Suprapubic skin (tissue), 4 donors: ENCODE measurements around the gene NUP107. TPM values are rescaled to one million over a fixed set of nuclear protein-coding genes. Genes with fewer than 3 reads are reported as not detected.

ENCODE experiments used
- DNase-seq, 2 donors: peaks; one replicate each; pipeline ENCODE4 v3.0.0-alpha.2; 2019; ENCODE audit warnings: low spot score in 2 of 2
- H3K27ac ChIP-seq: fragments of 200-600 bp; sonication (generic); one replicate; pipeline ENCODE4 v1.5.1; 2019
- H3K27me3 ChIP-seq: fragments of 200-600 bp; sonication (generic); one replicate; pipeline ENCODE4 v1.5.1; 2019
- H3K36me3 ChIP-seq: fragments of 200-600 bp; sonication (generic); one replicate; pipeline ENCODE4 v1.5.1; 2019
- H3K4me1 ChIP-seq: fragments of 200-600 bp; sonication (generic); one replicate; pipeline ENCODE4 v1.5.1; 2019
- H3K4me3 ChIP-seq: fragments of 200-600 bp; sonication (generic); one replicate; pipeline ENCODE4 v1.5.1; 2019; ENCODE audit warnings: mild to moderate bottlenecking
- H3K9me3 ChIP-seq: fragments of 200-600 bp; sonication (generic); one replicate; pipeline ENCODE4 v1.5.1; 2019
- EP300 ChIP-seq: sonication (generic); formaldehyde crosslinking; IDR thresholded peaks from one replicate; pipeline ENCODE4 v1.6.1; 2017; ENCODE audit warnings: antibody characterized with exemption
- POLR2A ChIP-seq, 2 donors: fragments of 450-650 bp; IDR thresholded peaks; one replicate each; pipeline ENCODE4 v1.6.1; 2017; ENCODE audit warnings: antibody characterized with exemption in 2 of 2, mild to moderate bottlenecking in 2 of 2, moderate library complexity in 2 of 2
- POLR2AphosphoS5 ChIP-seq, 3 donors: sonication (generic); formaldehyde crosslinking; IDR thresholded peaks; one replicate each; pipeline ENCODE4 v1.6.1; 2017; ENCODE audit warnings: antibody characterized with exemption in 3 of 3
- WGBS: methylation state at CpG from one replicate; pipeline ENCODE4 v1.1.5; 2018; 5-methylcytosine and 5-hydroxymethylcytosine counted together
- total RNA-seq, 4 donors: library from RNA; depleted of rRNA; stranded (reverse); fragments of >200 nt; gene quantifications; one replicate each; pipeline ENCODE4 v1.1.0, GENCODE V29; 2016
- TF ChIP-seq, protein P1 (sequence below), 2 donors: fragments of 200-600 bp in 1 of 2; fragments of 450-650 bp in 1 of 2; sonication (generic) in 1 of 2; IDR thresholded peaks; one replicate each; pipeline ENCODE4 v1.5.1; 2016 to 2019; ENCODE audit warnings: antibody characterized with exemption in 2 of 2, mild to moderate bottlenecking in 1 of 2, moderate library complexity in 1 of 2

The NUP107 gene
- total RNA-seq, 4 donors from 2014 or later, result 13.3 to 82.7 (median 25.3) TPM

DNA sequence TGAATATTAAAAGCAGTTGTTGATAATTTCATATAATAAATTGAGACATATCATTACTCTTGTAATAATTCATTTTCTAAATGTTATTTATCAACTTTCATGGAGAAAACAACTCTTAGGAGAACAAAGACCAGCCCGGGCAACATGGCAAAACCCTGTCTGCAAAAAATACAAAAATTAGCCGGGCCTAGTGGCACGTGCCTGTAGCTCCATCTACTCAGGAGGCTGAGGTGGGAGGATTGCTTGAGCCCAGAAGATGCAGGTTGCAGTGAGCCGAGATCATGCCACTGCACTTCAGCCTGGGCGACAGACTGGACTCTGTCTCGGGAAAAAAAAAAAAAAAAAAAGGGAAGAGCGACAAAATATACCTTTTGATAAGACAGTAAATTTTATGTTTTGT, 80.4 kb downstream of the NUP107 start:
- TF ChIP-seq POLR2AphosphoS5 (IDR thresholded peaks at IDR 0.05), result no peak
- no peak for TF ChIP-seq POLR2A (IDR thresholded peaks at IDR 0.05)
- TF ChIP-seq EP300, result no peak
- TF ChIP-seq, protein P1, sequence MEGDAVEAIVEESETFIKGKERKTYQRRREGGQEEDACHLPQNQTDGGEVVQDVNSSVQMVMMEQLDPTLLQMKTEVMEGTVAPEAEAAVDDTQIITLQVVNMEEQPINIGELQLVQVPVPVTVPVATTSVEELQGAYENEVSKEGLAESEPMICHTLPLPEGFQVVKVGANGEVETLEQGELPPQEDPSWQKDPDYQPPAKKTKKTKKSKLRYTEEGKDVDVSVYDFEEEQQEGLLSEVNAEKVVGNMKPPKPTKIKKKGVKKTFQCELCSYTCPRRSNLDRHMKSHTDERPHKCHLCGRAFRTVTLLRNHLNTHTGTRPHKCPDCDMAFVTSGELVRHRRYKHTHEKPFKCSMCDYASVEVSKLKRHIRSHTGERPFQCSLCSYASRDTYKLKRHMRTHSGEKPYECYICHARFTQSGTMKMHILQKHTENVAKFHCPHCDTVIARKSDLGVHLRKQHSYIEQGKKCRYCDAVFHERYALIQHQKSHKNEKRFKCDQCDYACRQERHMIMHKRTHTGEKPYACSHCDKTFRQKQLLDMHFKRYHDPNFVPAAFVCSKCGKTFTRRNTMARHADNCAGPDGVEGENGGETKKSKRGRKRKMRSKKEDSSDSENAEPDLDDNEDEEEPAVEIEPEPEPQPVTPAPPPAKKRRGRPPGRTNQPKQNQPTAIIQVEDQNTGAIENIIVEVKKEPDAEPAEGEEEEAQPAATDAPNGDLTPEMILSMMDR (IDR thresholded peaks at IDR 0.05), result no peak
- Histone ChIP-seq H3K9me3 (no peaks in the 10 kb centered on the region), H3K4me3 (no peak overlapping the region), H3K36me3 (peaks cover 39% of the 10 kb centered on the region), H3K27ac (no peak overlapping the region), H3K27me3 (no peaks in the 10 kb centered on the region), H3K4me1 (no peaks in the 10 kb centered on the region)
- DNase-seq, result no peak
- 93% methylated on average over 7 of the region's 7 CpGs for whole genome bisulfite sequencing

DNA sequence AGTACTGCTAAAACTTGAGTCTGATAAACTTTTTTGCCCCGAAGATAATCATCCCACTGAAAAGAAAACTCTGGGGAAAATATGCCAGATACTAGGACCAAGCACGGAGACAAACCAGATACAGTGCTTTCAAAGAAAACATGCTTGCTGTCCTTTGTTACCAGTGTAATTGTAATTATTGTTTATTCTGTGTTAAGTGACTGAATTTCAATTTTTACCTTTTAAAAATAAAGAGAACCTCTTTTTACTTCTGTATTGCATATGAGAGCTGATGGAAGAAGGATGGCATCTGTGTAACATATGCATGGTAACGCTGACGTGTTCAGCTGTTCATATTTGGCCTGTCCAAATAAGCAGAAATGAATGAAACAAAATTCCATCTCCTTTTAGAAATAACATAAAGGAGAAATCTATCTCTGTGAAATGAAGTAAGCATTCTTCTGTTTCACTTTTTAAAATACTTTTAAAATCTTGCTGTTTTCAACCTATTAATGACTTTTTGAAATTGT, 81.7 kb downstream of the NUP107 start:
- DNase-seq, result no peak
- 81% methylated on average over 4 of the region's 4 CpGs for WGBS
- H3K36me3 ChIP-seq, result peaks cover 29% of the 10 kb centered on the region

DNA sequence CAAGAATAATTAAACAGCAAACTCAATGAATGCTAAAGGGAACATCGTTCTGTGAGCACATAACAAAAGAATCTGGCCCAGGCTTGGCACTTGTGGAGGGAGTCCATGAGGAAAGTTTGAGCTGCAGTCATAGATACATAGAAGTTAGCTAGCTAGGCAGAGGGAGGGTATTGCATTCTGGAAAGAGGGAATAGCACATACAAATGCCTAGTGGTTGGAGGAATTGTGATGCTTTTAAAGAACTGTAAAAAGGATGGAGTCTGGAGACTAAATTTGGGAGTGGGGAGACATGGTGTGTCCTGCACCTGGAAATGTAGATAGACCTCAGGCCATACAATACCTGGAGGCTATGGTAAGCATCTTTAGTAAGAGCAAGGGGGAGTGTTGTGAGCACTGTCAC, 83.2 kb downstream of the NUP107 start:
- Histone ChIP-seq H3K27ac (no peak overlapping the region), H3K9me3 (no peaks in the 10 kb centered on the region), H3K4me3 (no peak overlapping the region), H3K4me1 (no peaks in the 10 kb centered on the region), H3K27me3 (no peaks in the 10 kb centered on the region), H3K36me3 (peaks cover 22% of the 10 kb centered on the region)
- no peak for TF ChIP-seq POLR2AphosphoS5 (IDR thresholded peaks at IDR 0.05)
- TF ChIP-seq POLR2A (IDR thresholded peaks at IDR 0.05), result no peak
- TF ChIP-seq EP300, result no peak
- TF ChIP-seq, protein P1 (IDR thresholded peaks at IDR 0.05), result no peak
- WGBS, result 88% methylated on average over 1 of the region's 1 CpG
- no peak for DNase-seq

More for the DNA sequence above, 81.7 kb downstream of the NUP107 start:
- Histone ChIP-seq H3K27me3 (no peaks in the 10 kb centered on the region), H3K4me1 (no peaks in the 10 kb centered on the region), H3K27ac (no peak overlapping the region), H3K4me3 (no peak overlapping the region), H3K9me3 (no peaks in the 10 kb centered on the region)
- no peak for TF ChIP-seq POLR2AphosphoS5 (IDR thresholded peaks at IDR 0.05)
- no peak for TF ChIP-seq EP300

DNA sequence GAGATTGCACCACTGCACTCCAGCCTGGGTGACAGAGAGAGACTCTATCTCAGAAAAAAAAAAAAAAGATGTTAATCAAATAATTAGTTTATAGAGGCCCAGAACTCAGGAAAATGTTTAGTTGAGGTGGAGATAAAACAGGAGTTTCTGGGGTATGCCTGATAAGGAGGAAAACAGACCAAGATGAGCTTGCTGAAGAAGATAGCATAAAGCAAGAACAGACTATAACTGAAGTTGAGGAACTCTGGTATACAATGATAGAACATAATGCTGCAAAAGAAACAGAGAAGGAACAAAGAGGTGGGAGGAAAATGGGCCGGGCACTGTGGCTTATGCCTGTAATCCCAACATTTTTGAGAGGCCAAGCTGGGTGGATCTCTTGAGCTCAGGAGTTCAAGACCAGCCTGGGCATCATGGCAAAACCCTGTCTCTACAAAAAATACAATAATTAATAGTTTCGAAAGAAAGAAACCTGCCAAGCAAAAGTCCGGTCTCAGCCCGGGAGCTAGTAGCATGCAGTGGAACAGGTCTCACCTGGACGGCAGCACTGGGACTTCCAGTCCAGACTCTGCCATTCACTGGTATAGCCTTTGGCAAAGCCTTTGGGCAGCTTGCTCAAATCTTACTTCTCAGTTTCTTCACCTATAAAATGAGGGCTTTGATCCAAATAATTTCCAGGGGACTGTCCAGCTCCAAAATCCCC, 84.6 kb downstream of the NUP107 start:
- no peaks in the 10 kb centered on the region for H3K9me3 ChIP-seq
- no peaks in the 10 kb centered on the region for H3K27me3 ChIP-seq
- 77% methylated on average over 5 of the region's 5 CpGs for WGBS
- H3K4me1 ChIP-seq, result no peaks in the 10 kb centered on the region
- no peak for DNase-seq
- H3K4me3 ChIP-seq, result no peak overlapping the region
- H3K36me3 ChIP-seq, result peaks cover 15% of the 10 kb centered on the region
- H3K27ac ChIP-seq, result no peak overlapping the region
- TF ChIP-seq POLR2AphosphoS5 (IDR thresholded peaks at IDR 0.05) (no peak), POLR2A (IDR thresholded peaks at IDR 0.05) (no peak), EP300 (no peak)
- TF ChIP-seq, protein P1 (IDR thresholded peaks at IDR 0.05), result no peak

DNA sequence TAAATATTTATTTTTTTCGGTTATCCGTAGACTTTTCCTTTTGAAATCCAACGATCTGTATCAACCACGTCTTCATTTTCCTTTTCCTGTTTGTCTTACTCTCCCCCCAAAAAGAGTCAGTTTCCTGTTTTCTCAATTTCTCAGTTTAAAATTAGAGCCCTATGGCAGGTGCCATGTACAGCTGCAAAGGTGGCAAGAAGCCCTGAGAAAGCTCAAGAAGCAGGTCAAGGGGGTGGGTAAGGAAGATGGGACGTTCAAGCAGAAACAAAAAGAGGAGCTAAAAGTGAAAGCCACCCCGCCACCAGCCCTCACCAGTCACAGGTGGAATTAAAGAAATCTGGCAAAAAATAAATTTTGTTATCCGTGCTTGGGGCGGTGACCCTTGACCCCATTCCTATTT, 85.9 kb downstream of the NUP107 start:
- no peak for TF ChIP-seq EP300
- no peak for TF ChIP-seq POLR2AphosphoS5 (IDR thresholded peaks at IDR 0.05)
- TF ChIP-seq, protein P1 (IDR thresholded peaks at IDR 0.05), result no peak
- no peak for TF ChIP-seq POLR2A (IDR thresholded peaks at IDR 0.05)
- DNase-seq, result no peak
- Histone ChIP-seq H3K27me3 (no peaks in the 10 kb centered on the region), H3K4me1 (no peaks in the 10 kb centered on the region), H3K27ac (no peak overlapping the region), H3K36me3 (peaks cover 5% of the 10 kb centered on the region), H3K4me3 (no peak overlapping the region), H3K9me3 (no peaks in the 10 kb centered on the region)
- 79% methylated on average over 8 of the region's 8 CpGs for WGBS
